ENCODE measurements around the gene UBE2F.
"Not testable (repeated sequence)": the region's sequence is repeated elsewhere in the genome, so short reads cannot be mapped to it uniquely, and the experiment has no call there.

The UBE2F gene

DNA sequence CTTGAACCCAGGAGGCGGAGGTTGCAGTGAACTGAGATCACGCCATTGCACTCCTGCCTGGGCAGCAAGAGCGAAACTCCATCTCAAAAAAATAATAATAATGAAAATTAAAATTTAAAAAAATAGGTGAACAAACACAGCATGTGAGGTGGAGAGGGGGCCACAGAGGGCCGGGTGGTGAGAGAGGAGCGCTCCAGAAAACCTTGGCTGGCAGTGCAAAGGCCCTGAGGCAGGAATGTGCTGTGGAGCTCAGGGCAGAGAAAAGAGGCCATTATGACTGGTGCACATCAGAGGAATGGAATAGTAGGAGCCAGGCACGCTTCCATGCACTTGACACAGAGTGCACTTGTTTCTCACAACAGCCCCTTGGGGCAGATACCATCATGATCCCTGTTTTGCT is 72.3 kb downstream of the UBE2F start:
- Histone ChIP-seq H3K27me3 (ENCODE audit: insufficient read depth, low read length) (no peaks in the 10 kb centered on the region), H3K4me1 (ENCODE audit: insufficient read depth, low read length) (no peaks in the 10 kb centered on the region), H3K9ac (ENCODE audit: low read depth, low read length) (no peak overlapping the region), H3K4me3 (ENCODE audit: low read length) (no peak overlapping the region), H3K27ac (ENCODE audit: low read length) (no peak overlapping the region), H3K9me3 (ENCODE audit: insufficient read depth, low read depth, low read length) (no peaks in the 10 kb centered on the region), H3K36me3 (ENCODE audit: insufficient read depth, low read depth, low read length) (peaks cover 77% of the 10 kb centered on the region)

GRCh38 chr2:238039985-238040384 is 73.2 kb downstream of the UBE2F start:
- H3K27ac ChIP-seq (ENCODE audit: low read length), result no peak overlapping the region
- H3K36me3 ChIP-seq (ENCODE audit: insufficient read depth, low read depth, low read length), result peaks cover 73% of the 10 kb centered on the region

DNA sequence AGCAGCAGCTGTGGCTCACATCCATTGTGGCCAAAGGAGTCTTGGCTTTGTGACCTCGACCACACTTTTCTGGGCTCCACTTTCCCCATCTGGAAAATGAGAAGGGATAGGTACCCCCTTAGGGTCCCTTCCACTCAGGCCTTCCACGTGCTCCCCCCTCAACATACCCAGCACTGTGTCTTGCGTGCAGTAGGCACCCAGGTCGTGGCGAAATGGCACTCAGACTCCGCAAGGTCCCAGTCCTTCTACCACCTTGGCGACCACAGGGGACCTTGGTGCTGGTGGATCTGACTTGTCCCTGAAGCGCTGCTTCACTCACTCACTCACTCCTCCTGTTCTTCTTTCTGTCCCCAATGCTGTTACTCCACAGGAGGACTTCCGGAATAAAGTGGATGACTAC is 74.1 kb downstream of the UBE2F start:
- Histone ChIP-seq H3K27ac (ENCODE audit: low read length) (no peak overlapping the region), H3K4me3 (ENCODE audit: low read length) (no peak overlapping the region), H3K27me3 (ENCODE audit: insufficient read depth, low read length) (no peaks in the 10 kb centered on the region), H3K9ac (ENCODE audit: low read depth, low read length) (no peak overlapping the region), H3K36me3 (ENCODE audit: insufficient read depth, low read depth, low read length) (peaks cover 65% of the 10 kb centered on the region), H3K9me3 (ENCODE audit: insufficient read depth, low read depth, low read length) (no peaks in the 10 kb centered on the region), H3K4me1 (ENCODE audit: insufficient read depth, low read length) (no peaks in the 10 kb centered on the region)

More at GRCh38 chr2:238039985-238040384, 73.2 kb downstream of the UBE2F start:
- no peaks in the 10 kb centered on the region for H3K27me3 ChIP-seq (ENCODE audit: insufficient read depth, low read length)
- H3K9ac ChIP-seq (ENCODE audit: low read depth, low read length), result no peak overlapping the region
- no peaks in the 10 kb centered on the region for H3K4me1 ChIP-seq (ENCODE audit: insufficient read depth, low read length)
- no peak overlapping the region for H3K4me3 ChIP-seq (ENCODE audit: low read length)
- no peaks in the 10 kb centered on the region for H3K9me3 ChIP-seq (ENCODE audit: insufficient read depth, low read depth, low read length)

GRCh38 chr2:238042090-238042489 is 75.3 kb downstream of the UBE2F start:
- H3K36me3 ChIP-seq (ENCODE audit: insufficient read depth, low read depth, low read length), result peaks cover 53% of the 10 kb centered on the region
- no peaks in the 10 kb centered on the region for H3K4me1 ChIP-seq (ENCODE audit: insufficient read depth, low read length)
- H3K9me3 ChIP-seq (ENCODE audit: insufficient read depth, low read depth, low read length), result peaks cover 3% of the 10 kb centered on the region; the same call in 1 of the 2 replicates
- H3K27me3 ChIP-seq (ENCODE audit: insufficient read depth, low read length), result no peaks in the 10 kb centered on the region
- no peak overlapping the region for H3K27ac ChIP-seq (ENCODE audit: low read length)
- H3K9ac ChIP-seq (ENCODE audit: low read depth, low read length), result no peak overlapping the region
- no peak overlapping the region for H3K4me3 ChIP-seq (ENCODE audit: low read length)

GRCh38 chr2:238042849-238043584 is 76.2 kb downstream of the UBE2F start:
- no peak overlapping the region for H3K27ac ChIP-seq (ENCODE audit: low read length)
- peaks cover 45% of the 10 kb centered on the region for H3K36me3 ChIP-seq (ENCODE audit: insufficient read depth, low read depth, low read length)

DNA sequence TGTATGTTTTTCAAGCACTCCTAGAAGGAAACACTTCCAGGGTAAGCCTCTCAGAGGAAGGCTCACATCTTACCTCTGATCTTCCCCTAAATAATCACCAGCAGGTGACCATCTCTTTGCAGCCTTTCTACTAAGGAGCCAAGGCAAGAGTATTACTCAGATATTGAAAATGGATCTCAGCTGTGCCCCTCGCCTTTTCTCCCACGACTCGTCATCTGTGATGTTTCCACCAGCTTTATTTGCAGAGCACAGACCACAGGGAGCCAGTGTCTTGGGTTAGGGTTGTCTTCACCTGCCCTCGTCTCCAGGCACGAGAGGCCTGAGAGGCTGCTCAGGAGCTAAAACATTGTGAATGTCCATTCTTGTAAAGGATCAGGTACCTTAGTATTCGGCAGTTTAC is 77.0 kb downstream of the UBE2F start:
- H3K4me1 ChIP-seq (ENCODE audit: insufficient read depth, low read length), result no peaks in the 10 kb centered on the region
- peaks cover 3% of the 10 kb centered on the region; the same call in 1 of the 2 replicates for H3K9me3 ChIP-seq (ENCODE audit: insufficient read depth, low read depth, low read length)
- H3K27me3 ChIP-seq (ENCODE audit: insufficient read depth, low read length), result no peaks in the 10 kb centered on the region
- no peak overlapping the region for H3K9ac ChIP-seq (ENCODE audit: low read depth, low read length)
- no peak overlapping the region for H3K27ac ChIP-seq (ENCODE audit: low read length)
- no peak overlapping the region for H3K4me3 ChIP-seq (ENCODE audit: low read length)
- peaks cover 37% of the 10 kb centered on the region for H3K36me3 ChIP-seq (ENCODE audit: insufficient read depth, low read depth, low read length)

More at GRCh38 chr2:238042849-238043584, 76.2 kb downstream of the UBE2F start:
- Histone ChIP-seq H3K9me3 (ENCODE audit: insufficient read depth, low read depth, low read length) (peaks cover 3% of the 10 kb centered on the region; the same call in 1 of the 2 replicates), H3K4me3 (ENCODE audit: low read length) (no peak overlapping the region), H3K9ac (ENCODE audit: low read depth, low read length) (no peak overlapping the region), H3K27me3 (ENCODE audit: insufficient read depth, low read length) (no peaks in the 10 kb centered on the region), H3K4me1 (ENCODE audit: insufficient read depth, low read length) (no peaks in the 10 kb centered on the region)

- Histone ChIP-seq H3K9ac (ENCODE audit: low read depth, low read length) (no peak overlapping the region), H3K27me3 (ENCODE audit: insufficient read depth, low read length) (no peaks in the 10 kb centered on the region), H3K9me3 (ENCODE audit: insufficient read depth, low read depth, low read length) (peaks cover 3% of the 10 kb centered on the region; the same call in 1 of the 2 replicates), H3K36me3 (ENCODE audit: insufficient read depth, low read depth, low read length) (peaks cover 26% of the 10 kb centered on the region), H3K27ac (ENCODE audit: low read length) (no peak overlapping the region), H3K4me3 (ENCODE audit: low read length) (no peak overlapping the region), H3K4me1 (ENCODE audit: insufficient read depth, low read length) (no peaks in the 10 kb centered on the region)
These were observed 78.8 kb downstream of the UBE2F start for GRCh38 chr2:238045575-238045974.

- no peak overlapping the region for H3K9ac ChIP-seq (ENCODE audit: low read depth, low read length)
- H3K4me1 ChIP-seq (ENCODE audit: insufficient read depth, low read length), result no peaks in the 10 kb centered on the region
- no peak overlapping the region for H3K27ac ChIP-seq (ENCODE audit: low read length)
- H3K4me3 ChIP-seq (ENCODE audit: low read length), result no peak overlapping the region
- H3K9me3 ChIP-seq (ENCODE audit: insufficient read depth, low read depth, low read length), result peaks cover 3% of the 10 kb centered on the region; the same call in 1 of the 2 replicates
- H3K27me3 ChIP-seq (ENCODE audit: insufficient read depth, low read length), result no peaks in the 10 kb centered on the region
- H3K36me3 ChIP-seq (ENCODE audit: insufficient read depth, low read depth, low read length), result peaks cover 15% of the 10 kb centered on the region
These were observed 80.0 kb downstream of the UBE2F start for GRCh38 chr2:238046725-238047270.

- H3K4me3 ChIP-seq (ENCODE audit: low read length), result no peak overlapping the region
- no peak overlapping the region for H3K27ac ChIP-seq (ENCODE audit: low read length)
- no peaks in the 10 kb centered on the region for H3K9me3 ChIP-seq (ENCODE audit: insufficient read depth, low read depth, low read length)
- no peaks in the 10 kb centered on the region for H3K36me3 ChIP-seq (ENCODE audit: insufficient read depth, low read depth, low read length)
- no peaks in the 10 kb centered on the region for H3K27me3 ChIP-seq (ENCODE audit: insufficient read depth, low read length)
- no peaks in the 10 kb centered on the region for H3K4me1 ChIP-seq (ENCODE audit: insufficient read depth, low read length)
- no peak overlapping the region for H3K9ac ChIP-seq (ENCODE audit: low read depth, low read length)
These were observed 86.5 kb downstream of the UBE2F start for GRCh38 chr2:238053191-238053776.

DNA sequence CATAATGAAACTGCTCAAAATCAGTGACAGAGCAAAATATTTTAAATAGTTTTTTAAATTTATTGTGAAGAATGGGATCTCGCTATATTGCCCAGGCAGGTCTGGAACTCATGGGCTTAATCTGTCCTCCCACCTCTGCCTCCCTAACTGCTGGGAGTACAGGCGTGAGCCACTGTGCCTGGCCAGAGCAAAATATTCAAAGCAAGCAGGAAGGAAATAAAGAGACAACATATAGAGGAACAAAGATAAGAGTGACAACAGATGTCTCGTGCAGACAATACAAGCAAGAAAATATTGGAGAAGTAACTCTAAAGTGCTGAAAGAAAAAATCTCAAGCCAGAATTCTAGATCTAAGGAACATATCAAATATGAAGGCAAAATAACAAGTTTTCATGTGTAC is 89.0 kb downstream of the UBE2F start:
- H3K9ac ChIP-seq (ENCODE audit: low read depth, low read length), result no peak overlapping the region
- H3K36me3 ChIP-seq (ENCODE audit: insufficient read depth, low read depth, low read length), result no peaks in the 10 kb centered on the region
- 0 out of 2 replicates have a peak, but pooled peaks cover 3% of the 10 kb centered on the region for H3K4me1 ChIP-seq (ENCODE audit: insufficient read depth, low read length)
- H3K27me3 ChIP-seq (ENCODE audit: insufficient read depth, low read length), result no peaks in the 10 kb centered on the region
- no peaks in the 10 kb centered on the region for H3K9me3 ChIP-seq (ENCODE audit: insufficient read depth, low read depth, low read length)
- H3K27ac ChIP-seq (ENCODE audit: low read length), result no peak overlapping the region
- no peak overlapping the region for H3K4me3 ChIP-seq (ENCODE audit: low read length)

GRCh38 chr2:238057696-238058575 is 91.1 kb downstream of the UBE2F start:
- H3K36me3 ChIP-seq (ENCODE audit: insufficient read depth, low read depth, low read length); H3K4me3 ChIP-seq (ENCODE audit: low read length); H3K4me1 ChIP-seq (ENCODE audit: insufficient read depth, low read length); H3K27ac ChIP-seq (ENCODE audit: low read length); H3K9me3 ChIP-seq (ENCODE audit: insufficient read depth, low read depth, low read length); H3K9ac ChIP-seq (ENCODE audit: low read depth, low read length); H3K27me3 ChIP-seq (ENCODE audit: insufficient read depth, low read length): not testable (repeated sequence)
